Stimulated activated CD4-positive, alpha-beta T cell treated with anti-CD3 and anti-CD28 coated beads, Interleukin-1b, Interleukin-23, amount 100 ng/mL, for 1 hour (primary cell): Measurements from ENCODE around the gene PRICKLE4.
"Not testable (repeated sequence)": the region's sequence is repeated elsewhere in the genome, so short reads cannot be mapped to it uniquely, and the experiment has no call there.

Experiments used
- DNase-seq, 2 donors: peaks; one replicate each; pipeline ENCODE4 v3.0.0-alpha.2; 2020; ENCODE audit warnings: low read depth in 2 of 2

Gene PRICKLE4

DNA sequence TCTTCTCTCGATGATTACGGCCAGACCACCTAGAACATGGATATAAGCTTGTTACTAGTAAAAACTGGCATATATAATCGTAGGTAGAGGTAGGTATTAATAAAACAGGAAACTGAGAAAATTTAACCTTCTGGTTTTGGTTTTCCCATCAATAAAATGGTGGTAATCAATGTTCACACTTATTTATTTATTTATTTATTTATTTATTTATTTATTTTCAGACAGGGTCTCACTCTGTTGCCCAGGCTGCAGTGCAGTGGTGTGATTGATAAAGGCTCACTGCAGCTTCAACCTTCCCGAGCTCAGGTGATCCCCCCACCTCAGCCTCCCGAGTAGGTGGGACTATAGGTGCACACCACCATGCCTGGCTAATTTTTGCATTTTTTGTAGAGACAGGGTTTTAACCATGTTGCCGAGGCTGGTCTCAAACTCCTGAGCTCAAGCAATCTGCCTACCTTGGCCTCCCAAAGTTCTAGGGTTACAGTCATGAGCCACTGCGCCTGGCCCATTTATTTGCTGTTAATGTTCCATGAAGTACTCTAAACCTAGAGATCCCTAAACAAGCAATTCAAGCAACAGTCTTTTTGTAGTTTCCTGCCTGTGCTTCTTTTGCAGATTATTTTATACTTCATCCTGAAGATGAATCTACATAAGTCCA, 18.4 kb downstream of the PRICKLE4 start:
- no peak for DNase-seq

DNA sequence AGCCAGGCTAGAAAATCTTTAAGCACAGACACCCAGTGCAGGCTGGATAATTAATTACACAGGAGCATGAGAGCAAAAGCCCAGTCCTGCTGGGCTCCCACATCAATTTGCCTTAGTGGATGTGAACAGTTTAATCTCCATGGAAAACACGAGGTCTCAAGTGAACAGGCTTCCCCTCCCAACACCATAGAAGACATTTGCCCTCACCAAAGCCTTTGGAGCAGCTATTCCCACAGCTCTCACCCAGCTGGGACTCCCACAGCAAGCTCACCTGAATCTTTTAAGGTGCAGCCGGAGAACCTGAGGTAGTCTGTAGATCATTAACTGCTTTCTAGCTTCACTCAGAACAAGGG, 19.0 kb downstream of the PRICKLE4 start:
- no peak for DNase-seq

DNA sequence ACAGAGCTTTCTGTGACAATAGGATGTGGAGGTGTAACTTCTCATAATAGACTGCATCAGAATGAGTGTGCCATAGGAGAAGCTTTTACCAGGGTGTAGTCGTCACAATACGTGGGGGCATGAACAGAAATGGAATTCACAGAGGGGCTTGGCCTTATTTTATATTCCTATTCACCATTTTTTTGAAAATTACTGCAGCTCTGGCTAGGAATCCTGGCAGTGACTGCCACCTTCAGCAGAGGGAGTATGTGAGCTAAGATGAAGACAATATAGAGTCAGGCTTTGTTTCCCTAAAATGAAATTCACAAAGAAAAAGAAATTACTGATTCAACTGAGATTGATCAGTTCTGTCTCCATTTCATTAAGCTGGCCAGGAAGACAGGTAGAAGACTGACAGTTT, 20.8 kb downstream of the PRICKLE4 start:
- DNase-seq, result no peak

DNA sequence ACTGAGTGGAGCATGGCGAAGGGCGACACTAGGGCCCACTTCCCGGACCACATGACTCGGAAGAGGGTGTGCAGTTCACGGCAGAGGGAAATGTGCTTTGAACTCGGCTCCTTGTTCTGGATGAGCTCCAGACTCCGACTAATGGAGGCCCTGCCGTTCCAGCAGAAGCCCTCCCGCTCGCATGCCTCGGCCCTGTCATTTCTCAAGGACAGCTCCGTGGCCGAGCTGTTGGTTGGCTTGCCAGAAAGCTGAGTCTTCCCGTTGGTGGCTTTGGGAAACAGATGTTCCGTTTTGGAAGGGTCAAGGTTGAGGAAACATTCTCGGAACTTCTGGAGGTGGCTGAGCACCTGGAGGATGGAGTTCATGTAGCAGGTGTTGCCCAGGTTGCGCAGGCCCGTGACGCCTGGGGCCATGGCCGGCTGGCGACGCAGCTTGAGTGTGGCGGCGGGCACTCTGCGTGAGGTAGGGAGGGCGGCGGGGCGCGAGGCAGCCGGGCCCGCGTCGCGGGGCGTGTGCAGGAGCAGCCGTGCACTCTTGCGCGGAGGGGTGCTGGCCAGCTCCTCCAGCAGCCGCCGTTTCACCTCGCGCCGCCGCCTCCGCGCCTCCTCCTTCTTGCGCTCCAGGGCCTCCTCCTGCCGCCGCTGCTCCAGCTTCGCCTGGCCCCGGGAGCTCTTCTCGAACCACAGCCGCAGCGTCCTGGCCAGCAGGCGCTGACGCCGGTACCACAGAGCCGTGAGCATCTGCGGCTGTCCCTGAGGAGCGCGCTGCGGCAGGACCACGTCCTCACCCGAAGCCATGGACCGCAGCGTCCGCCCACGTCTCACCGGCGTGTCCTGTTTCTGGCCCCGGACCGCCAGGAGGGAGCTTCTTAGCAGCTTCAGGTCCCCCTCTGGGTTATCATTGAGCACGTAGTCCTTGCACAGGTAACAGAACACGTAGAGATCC, 25.5 kb downstream of the PRICKLE4 start:
- DNase-seq, result no peak

DNA sequence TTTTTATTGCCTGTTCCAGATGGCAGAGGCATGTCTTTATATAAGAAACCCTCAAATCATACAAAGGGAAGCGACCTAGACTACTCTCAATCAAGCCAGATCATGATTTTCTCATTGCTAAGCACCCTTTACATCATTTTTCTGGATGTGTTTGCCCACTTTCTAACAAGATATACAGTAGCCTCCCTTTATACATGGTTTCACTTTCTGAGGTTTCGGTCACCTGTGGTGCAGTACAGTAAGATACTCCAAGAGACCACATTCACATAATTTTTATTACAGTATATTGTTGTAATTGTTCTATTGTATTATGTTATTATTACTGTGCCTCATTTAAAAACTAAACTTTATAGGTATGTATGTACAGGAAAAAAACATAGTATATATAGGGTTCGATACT, 30.5 kb downstream of the PRICKLE4 start:
- no peak for DNase-seq

DNA sequence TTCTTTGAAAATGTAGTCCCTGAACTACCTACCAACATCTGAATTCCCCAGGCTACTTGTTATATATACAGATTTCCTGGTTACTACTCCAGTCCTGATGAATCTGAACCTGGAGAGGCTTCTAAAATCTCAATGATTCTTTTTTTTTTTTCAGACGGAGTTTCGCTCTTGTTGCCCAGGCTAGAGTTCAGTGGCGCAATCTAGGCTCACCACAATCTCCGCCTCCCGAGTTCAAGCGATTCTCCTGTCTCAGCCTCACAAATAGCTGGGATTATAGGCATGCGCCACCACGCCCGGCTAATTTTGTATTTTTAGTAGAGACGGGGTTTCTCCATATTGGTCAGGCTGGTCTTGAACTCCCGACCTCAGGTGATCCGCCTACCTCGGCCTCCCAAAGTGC, 31.4 kb downstream of the PRICKLE4 start:
- not testable (repeated sequence) for DNase-seq

DNA sequence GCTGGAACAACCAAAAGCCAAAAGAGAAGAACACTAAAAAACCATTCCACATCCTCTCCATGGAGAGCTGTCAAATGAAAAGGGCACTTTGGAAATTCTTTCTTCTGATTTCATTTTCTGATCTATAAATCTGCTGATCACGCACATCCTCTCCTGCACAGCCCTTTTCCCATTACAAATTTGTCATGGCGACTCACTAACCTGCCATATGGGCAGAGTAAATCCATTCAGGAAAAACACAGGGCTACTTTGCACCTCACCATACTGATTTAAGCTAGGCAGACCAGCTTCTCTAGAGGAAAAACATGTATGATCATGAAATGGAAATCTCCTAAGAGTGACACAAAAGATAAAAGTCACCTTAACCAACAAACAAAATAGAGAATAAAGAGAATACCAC, 32.9 kb downstream of the PRICKLE4 start:
- DNase-seq, result no peak

DNA sequence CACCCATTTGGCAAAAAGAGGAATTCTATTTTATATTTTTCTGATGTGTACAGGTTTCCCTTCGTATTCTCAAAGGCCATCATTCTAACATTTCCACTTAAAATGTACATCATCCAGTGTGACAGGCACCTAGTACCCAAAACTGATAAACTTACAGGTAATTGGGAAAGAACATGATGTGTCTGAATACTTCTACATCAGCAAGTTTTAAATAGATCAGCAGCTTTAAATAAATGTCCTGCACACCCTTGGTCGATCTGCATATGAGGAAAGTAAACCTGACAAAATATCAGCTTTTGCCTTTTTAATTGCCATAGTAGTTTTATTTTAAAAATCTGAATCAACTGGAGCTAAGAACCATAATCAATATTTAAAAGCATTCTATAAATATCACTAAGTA, 33.4 kb downstream of the PRICKLE4 start:
- no peak for DNase-seq

DNA sequence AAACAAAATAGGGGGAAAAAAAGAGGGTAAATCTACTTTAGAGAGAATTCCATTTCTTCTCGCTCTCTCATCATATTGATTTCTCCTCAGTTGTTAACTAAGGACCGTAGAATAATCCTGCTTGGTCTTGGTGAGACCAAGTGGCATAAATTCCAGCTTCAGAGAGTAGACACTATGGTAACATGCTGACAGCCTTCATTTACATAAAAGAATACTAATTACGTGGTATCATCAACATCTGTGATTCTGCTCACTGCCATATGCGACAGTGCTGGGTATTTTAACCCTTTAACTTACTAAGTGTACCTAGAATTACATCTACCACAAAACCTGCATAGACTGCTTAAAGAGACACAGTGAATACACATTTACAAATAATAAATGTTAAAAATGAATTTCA, 34.0 kb downstream of the PRICKLE4 start:
- DNase-seq, result no peak

DNA sequence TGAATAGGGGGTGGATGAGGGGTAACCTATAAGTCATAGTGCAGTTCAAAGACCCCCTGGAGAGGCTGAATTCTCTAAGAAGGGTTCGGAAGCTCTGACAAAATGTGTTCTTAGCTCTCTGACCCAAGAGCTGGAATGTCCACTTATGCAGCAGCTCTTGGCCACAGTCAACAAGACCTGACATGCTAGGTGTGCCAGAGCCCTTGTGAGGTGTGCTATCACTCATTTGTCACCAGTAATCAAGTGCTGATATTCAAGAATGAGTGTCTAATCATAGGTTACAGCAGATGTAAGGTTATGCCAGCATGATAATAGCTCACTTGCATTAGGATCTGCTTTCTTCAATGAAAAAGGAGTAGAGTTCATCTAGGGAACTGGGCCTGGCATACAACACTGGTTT, 35.0 kb downstream of the PRICKLE4 start:
- DNase-seq, result no peak

DNA sequence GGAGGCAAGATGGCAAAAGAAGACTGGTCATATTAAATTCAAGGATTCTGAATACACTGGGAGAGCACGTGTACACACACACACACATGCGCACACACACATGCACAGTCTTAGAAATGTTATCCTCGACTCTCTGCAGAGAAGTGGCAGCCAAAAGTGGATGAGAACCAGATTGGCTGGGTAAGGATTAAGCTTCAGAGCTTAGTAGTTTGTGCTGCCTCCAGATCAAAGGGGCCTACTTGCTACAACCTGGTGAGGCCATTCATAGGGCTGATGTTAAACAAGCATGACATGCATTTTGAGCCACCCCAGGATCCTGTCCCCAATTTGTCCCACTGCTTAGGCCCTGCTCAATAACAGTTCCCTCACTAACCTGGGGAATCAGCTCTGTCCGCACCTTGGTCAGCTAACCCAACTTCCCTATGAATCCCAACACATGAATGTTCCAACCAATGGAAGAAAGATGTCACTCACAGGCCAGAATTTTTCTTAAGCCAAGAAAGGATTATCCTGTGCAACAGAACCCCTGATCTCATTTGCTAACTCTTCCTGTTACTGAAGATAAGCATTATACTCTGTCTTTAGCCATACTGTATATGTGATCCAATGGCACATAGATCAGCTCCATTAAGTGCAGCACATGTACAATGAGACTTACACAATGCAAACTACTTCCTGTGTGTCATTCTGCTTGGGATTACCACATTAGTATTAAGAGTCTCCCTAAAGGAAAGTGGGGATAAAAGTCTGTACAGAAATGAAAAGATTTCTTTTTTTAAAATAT, 37.9 kb downstream of the PRICKLE4 start:
- no peak for DNase-seq

DNA sequence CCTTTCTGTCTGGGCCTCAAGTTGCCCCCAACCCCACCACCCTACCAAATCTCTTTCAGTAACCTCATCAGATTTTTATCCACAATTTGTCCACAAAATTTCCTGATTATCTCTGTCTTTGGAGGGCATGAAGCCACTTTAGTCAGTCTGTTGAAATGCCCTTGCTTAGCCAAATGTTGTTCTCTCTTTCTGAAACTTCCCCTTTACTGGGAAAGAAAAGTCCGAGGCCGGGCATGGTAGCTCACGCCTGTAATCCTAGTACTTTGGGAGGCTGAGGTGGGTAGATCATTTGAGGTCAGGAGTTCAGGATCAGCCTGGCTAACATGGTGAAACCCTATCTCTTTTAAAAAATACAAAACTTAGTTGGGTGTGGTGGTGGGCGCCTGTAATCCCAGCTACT, 40.7 kb downstream of the PRICKLE4 start:
- DNase-seq, result no peak

DNA sequence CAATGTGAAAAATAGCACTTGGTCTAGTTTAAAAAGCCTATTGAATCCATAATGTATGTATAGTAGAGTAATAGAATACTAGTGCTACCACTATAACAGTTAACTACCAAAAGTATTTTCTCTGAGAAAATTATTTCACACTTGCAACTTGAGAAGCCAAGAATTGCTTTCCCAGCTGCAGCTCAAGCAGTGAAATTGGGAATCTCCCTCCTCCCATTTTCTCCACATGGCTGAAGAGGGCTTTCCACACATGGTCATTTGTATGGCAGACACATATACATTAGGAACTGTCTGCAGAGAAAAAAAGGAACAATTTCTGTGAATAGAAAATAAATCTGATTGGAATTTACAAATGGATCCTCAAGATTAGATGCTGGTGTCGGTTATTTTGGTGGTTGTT, 41.4 kb downstream of the PRICKLE4 start:
- no peak for DNase-seq

DNA sequence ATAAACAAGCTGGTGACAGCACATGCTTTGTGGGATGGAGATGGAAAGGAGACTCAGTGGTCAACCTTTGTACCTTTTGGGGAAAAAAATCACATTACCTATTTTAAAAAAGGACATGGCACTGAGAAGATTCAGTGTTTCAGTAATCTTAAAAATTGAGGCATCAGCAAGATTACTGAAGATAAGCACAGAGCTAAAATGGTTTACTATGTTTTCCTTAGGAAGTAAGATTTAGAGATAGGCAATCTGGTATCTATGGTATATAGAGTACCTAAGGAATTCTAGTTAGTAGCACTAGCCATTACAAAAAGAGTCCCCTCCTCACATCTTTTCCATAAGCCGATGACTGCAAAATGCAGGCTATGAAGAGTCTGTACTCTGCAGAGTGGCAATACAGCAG, 42.6 kb downstream of the PRICKLE4 start:
- DNase-seq, result no peak

DNA sequence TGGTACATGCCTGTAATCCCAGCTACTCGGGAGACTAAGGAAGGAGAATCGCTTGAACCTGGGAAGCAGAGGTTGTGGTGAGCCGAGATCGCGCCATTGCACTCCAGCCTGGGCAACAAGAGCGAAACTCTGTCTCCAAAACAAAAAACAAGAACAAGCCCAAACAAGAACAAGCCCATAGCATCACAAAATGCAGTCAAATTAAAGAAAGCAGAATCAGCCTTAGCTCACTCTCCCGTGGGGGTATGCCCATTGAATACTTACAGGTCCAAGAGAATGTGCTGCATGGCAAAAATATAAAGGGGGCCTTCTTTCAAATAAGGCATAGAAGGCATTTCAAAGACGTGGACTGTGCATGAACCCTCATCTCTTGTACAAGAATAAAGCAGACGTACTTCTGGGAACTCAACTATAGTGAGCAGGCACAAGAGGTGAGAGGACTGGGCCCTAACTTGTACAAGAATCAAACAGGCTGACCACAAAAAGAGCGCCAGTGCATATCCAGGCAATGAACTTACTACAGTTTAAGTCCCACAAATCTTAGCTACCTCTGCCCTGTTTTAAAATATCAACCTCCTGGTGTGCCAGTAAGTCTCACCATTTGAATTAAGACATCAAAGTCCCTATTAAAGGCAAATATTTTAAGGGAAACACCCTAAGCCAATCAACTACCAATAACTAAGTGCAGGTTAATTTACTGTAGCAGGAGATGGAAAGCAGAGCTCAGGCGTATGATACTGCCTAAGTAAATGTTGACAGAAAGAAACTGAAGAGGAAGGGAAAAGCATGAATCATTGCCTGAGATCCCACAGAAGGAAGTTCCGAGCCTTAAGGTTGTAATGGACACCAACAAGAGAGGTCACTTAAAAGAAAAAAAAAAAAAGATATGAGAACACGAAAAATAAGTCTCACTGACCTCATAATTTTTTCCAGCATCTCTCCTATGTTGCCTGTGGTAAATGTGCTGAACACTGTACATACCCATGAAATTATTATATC, 44.3 kb downstream of the PRICKLE4 start:
- no peak for DNase-seq

DNA sequence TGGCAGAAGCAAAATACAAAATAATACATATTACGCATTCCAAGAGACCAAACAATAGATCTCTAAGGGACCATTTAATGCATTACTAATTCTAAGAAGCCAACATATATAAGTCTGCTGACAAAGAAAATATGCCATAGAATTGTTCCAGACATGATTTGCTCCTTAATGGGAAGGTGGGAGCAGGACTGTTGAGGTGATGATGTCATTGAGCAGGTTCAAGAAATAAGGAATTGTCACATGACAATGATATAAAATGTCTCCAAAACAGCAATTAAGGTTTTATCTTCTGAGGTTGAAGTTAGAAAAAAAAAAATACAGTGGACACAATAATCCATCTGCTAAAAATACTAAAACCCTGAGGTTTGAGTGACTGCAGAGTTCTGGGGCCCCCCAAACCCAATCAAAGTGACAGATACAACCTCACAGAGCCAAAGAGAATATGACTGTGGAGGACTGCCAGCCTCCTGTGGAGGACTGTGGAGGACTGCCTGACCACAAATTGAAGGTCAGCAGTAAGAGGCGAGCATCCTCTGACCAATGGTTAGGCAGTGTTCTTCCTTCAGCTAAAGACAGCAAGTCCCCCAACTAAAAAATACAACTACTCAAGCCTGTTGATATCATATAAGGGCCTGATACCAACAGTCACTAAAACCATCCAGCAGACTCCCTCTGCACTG, 45.9 kb downstream of the PRICKLE4 start:
- no peak for DNase-seq

DNA sequence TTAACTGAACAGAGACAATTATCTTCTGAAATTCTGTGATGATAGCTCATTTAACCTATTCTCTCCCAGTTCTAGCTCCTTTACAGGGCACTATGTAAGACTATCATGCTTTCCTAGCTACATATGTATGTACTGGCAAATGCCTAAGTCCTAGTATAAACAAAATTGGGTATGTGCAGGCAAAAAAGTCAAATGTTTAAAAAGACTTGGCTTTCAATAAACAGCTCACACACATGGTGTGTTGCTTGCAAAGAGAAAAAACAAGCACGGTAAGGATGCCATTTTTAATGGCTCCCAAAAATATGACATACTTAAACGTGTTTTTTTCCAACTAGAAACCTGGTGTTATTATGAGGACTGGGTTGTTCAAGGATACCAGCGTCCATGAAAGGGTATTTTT, 51.7 kb downstream of the PRICKLE4 start:
- no peak for DNase-seq

DNA sequence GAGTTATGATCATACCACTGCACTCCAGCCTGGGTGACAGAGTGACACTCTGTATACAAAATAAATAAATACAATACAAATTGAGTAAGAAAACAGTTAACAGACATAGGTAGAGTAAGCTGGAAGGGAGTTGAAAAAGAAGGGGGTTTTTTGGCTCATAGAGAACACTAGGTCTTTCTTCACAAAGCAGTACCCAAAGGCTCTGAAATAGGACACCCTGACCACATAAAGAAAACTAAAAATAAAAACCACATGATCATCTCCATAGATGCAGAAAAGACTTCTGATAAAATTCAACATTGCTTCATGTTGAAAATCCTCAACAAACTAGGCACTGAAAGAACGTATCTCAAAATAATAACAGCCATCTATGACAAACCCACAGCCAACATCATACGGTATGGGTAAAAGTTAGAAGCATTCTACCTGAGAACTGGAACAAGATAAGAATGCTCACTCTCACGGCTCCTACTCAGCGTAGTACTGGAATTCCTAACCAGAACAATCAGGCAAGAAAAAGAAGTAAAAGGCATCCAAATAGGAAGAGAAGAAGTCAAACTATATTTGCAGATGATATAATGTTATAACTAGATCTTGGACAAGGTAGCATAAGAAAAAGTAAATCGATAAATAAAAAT, 55.6 kb downstream of the PRICKLE4 start:
- no peak for DNase-seq

DNA sequence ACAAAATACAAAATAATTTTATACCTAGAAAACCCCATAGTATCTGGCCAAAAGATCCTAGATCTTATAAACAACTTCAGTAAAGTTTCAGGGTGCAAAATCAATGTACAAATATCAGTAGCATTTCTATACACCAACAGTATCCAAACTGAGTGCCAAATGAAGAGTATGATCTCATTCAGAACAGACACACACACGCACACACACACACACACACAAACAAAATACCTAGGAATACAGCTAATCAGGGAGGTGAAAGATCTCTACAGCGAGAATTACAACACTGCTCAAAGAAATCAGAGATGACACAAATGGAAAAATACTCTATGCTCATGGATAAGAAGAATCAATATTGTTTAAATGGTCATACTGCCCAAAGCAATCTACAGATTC, 56.1 kb downstream of the PRICKLE4 start:
- no peak for DNase-seq
